RWPE2 (cell line): ENCODE measurements around the gene EPN2.

Source experiments
- ATAC-seq: fragments of 200-7000 bp; cut with Tn5 transposase; 3 replicates; pipeline ENCODE4 v1.9.1; 2021; ENCODE audit warnings: low read depth
- DNase-seq: peaks from one replicate; pipeline ENCODE4 v3.0.0-alpha.2; 2020; ENCODE audit warnings: low spot score
- H3K27ac ChIP-seq: fragments of 450-650 bp; 2 replicates; pipeline ENCODE4 v1.5.1; 2017; ENCODE audit warnings: mild to moderate bottlenecking; ENCODE audit not compliant: poor library complexity, severe bottlenecking
- H3K27me3 ChIP-seq: fragments of 250-450 bp; sonication (Bioruptor Pico); 2 replicates; pipeline ENCODE4 v1.5.1; 2021; ENCODE audit warnings: mild to moderate bottlenecking, moderate library complexity; ENCODE audit not compliant: insufficient read depth, poor library complexity, severe bottlenecking
- H3K36me3 ChIP-seq: fragments of 250-450 bp; sonication (Bioruptor Pico); 2 replicates; pipeline ENCODE4 v1.5.1; 2020; ENCODE audit warnings: low read depth, mild to moderate bottlenecking, moderate library complexity
- H3K4me1 ChIP-seq: fragments of 250-450 bp; sonication (Bioruptor Pico); 2 replicates; pipeline ENCODE4 v1.5.1; 2021; ENCODE audit warnings: mild to moderate bottlenecking, moderate library complexity; ENCODE audit not compliant: insufficient read depth, poor library complexity, severe bottlenecking
- H3K4me3 ChIP-seq: fragments of 250-450 bp; sonication (Bioruptor Pico); 2 replicates; pipeline ENCODE4 v1.5.1; 2021; ENCODE audit warnings: mild to moderate bottlenecking, moderate library complexity; ENCODE audit not compliant: severe bottlenecking
- H3K9me3 ChIP-seq: fragments of 250-450 bp; sonication (Bioruptor Pico); 2 replicates; pipeline ENCODE4 v1.5.1; 2021; ENCODE audit warnings: mild to moderate bottlenecking, moderate library complexity; ENCODE audit not compliant: severe bottlenecking
- TF ChIP-seq, protein P1 (sequence below): fragments of 450-650 bp; IDR thresholded peaks from one replicate; pipeline ENCODE4 v1.5.1; 2017; ENCODE audit warnings: mild to moderate bottlenecking, moderate library complexity; ENCODE audit not compliant: poor library complexity, severe bottlenecking

The EPN2 gene

DNA sequence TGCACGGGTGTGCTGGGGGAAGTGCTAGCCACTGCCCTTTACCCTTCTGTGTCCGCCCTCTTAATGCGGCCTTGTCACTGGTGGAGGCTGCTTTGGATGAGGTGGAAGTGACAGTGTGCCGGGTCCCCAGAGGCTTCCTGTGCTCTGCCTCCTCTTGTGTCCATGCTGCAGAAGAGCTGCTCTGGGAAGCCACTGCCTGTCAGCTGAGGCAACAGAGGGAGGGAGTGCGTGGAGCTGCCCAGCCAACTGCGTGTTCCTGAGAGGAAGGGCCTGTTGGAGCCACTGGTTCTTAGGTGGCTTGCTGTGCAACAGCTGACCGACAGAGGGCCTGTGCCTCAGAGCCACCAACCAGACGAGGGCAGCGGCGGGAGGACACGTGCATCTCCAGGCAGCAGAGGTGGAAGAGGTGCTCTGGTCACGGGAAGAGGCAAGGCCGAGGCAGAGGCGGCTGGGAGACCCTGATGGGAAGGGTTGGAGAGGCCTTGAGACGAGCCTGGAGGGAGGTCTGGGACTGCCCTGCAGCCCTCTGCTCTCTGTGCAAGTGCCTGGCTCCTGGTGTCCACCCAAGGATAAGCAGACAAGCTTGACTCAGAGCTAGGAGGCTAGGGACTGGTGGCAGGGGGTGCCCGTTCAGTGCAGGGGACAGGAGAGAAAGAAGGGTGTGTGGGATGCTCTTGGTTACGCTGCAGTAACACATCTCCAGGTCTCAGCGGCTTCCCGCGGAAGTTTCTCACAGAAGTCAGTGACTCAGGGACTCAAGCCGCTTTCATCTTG lies 100.0 kb downstream of the EPN2 start:
- ATAC-seq (no peak), DNase-seq (no peak)
- no peak overlapping the region for H3K27ac ChIP-seq
- no peaks in the 10 kb centered on the region for H3K4me1 ChIP-seq
- no peaks in the 10 kb centered on the region for H3K27me3 ChIP-seq
- no peak overlapping the region for H3K4me3 ChIP-seq
- peaks cover 7% of the 10 kb centered on the region; the same call in 1 of the 2 replicates for H3K36me3 ChIP-seq
- TF ChIP-seq, protein P1, sequence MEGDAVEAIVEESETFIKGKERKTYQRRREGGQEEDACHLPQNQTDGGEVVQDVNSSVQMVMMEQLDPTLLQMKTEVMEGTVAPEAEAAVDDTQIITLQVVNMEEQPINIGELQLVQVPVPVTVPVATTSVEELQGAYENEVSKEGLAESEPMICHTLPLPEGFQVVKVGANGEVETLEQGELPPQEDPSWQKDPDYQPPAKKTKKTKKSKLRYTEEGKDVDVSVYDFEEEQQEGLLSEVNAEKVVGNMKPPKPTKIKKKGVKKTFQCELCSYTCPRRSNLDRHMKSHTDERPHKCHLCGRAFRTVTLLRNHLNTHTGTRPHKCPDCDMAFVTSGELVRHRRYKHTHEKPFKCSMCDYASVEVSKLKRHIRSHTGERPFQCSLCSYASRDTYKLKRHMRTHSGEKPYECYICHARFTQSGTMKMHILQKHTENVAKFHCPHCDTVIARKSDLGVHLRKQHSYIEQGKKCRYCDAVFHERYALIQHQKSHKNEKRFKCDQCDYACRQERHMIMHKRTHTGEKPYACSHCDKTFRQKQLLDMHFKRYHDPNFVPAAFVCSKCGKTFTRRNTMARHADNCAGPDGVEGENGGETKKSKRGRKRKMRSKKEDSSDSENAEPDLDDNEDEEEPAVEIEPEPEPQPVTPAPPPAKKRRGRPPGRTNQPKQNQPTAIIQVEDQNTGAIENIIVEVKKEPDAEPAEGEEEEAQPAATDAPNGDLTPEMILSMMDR, result no peak
- no peaks in the 10 kb centered on the region for H3K9me3 ChIP-seq

DNA sequence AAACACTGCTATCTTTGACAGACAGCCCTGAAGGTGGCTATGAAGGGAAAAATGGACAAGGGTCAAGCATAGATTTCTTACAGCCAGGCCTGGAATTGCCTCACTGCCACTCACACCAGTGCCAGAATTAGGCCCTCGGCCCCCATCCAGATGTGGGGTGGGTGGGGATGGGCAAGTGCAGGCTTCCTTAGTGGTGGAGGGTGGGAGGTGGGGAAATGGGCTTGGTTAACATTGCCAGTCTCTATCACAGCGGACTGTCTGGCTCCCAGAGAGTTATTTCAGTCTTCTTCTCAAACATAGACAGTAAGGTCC lies 100.5 kb downstream of the EPN2 start:
- TF ChIP-seq, protein P1, result no peak
- Histone ChIP-seq H3K27me3 (no peaks in the 10 kb centered on the region), H3K36me3 (peaks cover 2% of the 10 kb centered on the region; the same call in 1 of the 2 replicates), H3K4me1 (no peaks in the 10 kb centered on the region), H3K9me3 (no peaks in the 10 kb centered on the region), H3K27ac (no peak overlapping the region), H3K4me3 (no peak overlapping the region)
- ATAC-seq (peak; percentile 9; the same call in 1 of the 3 replicates), DNase-seq (no peak)

DNA sequence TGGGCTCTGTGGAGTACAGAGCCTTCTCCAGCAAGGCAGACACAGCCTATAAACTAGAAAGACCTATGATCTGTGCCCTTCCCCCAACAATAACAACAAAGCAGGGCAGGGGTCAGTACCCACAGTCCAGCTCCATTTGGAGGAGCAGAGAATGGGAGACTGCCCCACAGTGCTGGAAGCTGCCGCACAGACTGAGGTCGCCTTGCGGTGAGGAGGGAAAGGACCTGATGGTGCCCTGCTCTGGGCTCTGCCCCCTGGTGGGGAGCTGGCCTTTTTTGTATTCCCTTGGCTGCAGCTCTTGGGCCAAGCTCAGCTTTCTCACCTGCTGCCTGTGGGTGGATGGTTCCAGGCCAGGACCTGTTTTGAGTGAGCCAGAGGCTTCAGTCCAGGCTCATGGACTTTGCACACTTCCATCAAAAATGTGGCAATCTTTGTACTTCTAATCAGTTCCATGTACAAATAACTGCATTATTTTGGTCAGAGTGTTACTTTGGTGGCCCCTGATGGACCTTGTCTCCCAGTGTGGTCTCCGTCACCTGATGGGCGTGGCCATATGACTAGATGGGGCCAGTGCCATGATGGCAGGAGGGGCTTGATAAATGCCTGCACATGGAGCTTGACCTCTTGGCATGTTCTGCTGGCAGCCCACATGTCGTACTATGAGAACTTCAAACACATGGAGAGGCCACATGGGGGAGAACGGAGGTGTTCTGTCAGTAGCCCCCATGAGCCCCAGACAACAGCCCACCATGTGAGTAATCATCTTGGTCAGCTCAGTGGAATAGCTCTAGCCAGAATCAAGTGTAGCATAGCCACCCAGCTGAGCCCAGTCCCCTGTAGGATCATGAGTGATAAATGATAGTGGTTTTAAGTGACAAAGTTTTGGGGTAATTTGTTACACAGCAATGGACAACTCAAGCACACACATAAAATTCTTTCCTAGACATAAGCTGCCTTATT lies 101.1 kb downstream of the EPN2 start:
- Histone ChIP-seq H3K4me3 (no peak overlapping the region), H3K27ac (no peak overlapping the region), H3K4me1 (no peaks in the 10 kb centered on the region), H3K36me3 (no peaks in the 10 kb centered on the region; the same call in 1 of the 2 replicates), H3K27me3 (no peaks in the 10 kb centered on the region), H3K9me3 (no peaks in the 10 kb centered on the region)
- DNase-seq (no peak), ATAC-seq (peak; percentile 70)
- TF ChIP-seq, protein P1, result peak; percentile 61

DNA sequence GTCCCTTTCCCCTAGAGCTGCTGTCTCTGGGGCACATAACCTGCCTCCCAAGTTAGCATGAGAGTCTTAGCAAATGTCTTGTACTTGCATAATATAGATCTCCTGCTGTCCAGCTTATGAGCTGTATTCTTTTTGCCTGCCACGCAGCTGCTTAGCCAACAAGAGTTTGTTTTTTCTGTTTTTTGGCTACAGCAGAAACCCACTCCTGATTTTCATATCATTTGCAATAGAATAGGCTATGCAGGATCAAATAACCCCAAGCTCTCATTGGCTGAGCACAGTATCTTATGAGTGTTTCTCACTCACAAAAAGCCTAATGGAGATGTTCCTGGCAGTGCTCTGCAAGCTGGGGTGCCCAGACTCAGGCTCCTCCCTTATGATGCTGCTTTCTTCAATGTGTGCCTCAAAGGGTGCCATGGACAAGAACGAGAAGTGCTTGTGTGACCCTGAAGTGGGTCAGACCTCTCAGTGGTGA lies 102.2 kb downstream of the EPN2 start:
- no peak for ATAC-seq
- Histone ChIP-seq H3K4me3 (no peak overlapping the region), H3K9me3 (no peaks in the 10 kb centered on the region), H3K4me1 (no peaks in the 10 kb centered on the region), H3K36me3 (no peaks in the 10 kb centered on the region; the same call in 1 of the 2 replicates), H3K27ac (no peak overlapping the region), H3K27me3 (no peaks in the 10 kb centered on the region)
- TF ChIP-seq, protein P1, result no peak
- DNase-seq, result no peak
